AG09319 (cell line): ENCODE data around the gene IFITM10.

Experiments used
- DNase-seq: peaks from one replicate; pipeline ENCODE4 v3.0.0-alpha.2; 2010; ENCODE audit warnings: low read depth; ENCODE audit errors: extremely low read depth
- TF ChIP-seq, protein P1 (sequence below): IDR thresholded peaks from 2 replicates; pipeline ENCODE4 v1.5.1; 2011; ENCODE audit warnings: low read depth, mild to moderate bottlenecking, inconsistent platforms, low read length, moderate library complexity

Gene IFITM10

DNA sequence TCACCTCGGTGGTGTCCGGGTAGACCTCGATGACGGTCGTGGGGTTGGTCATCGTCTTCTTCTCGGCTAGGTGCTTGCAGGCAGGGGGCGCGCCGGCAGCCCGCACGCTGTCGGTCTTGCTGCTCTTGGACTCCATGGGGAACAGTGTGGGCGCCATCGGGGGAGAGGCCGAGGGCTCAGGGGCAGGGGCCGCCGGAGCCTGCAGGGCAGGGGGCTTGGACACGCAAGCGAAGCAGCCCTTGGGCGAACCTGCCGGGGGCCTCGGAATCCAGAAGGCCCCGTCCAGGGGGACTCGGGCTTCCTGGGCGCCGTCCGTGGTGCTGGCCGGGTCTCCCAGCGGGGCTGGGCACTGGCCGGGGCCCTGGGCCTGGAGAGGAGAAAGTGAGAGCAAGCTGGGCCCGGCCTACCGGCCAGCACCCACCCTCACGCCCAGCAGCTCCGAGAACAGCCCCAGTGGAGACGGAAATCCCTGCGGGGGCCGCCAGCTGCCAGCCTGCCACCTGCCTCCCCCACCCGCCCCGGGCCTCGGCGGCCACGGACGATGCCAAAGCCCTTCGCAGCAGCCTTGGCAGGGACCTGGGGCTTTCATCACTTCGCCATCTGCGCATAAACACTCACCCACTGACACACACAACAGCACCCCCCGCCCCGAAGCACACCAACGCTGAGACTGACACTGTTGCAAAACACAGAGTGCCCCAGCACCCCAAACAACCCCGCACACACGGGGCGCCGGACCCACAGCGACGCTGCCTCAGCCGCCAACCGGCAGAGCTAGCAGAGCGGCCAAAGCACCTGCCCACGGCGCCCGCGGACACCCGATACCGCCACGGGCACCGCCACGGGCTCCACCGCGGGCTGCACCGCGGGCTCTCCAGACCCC, 2.4 kb downstream of the IFITM10 start:
- DNase-seq, result no peak
- TF ChIP-seq, protein P1, sequence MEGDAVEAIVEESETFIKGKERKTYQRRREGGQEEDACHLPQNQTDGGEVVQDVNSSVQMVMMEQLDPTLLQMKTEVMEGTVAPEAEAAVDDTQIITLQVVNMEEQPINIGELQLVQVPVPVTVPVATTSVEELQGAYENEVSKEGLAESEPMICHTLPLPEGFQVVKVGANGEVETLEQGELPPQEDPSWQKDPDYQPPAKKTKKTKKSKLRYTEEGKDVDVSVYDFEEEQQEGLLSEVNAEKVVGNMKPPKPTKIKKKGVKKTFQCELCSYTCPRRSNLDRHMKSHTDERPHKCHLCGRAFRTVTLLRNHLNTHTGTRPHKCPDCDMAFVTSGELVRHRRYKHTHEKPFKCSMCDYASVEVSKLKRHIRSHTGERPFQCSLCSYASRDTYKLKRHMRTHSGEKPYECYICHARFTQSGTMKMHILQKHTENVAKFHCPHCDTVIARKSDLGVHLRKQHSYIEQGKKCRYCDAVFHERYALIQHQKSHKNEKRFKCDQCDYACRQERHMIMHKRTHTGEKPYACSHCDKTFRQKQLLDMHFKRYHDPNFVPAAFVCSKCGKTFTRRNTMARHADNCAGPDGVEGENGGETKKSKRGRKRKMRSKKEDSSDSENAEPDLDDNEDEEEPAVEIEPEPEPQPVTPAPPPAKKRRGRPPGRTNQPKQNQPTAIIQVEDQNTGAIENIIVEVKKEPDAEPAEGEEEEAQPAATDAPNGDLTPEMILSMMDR, result no peak

DNA sequence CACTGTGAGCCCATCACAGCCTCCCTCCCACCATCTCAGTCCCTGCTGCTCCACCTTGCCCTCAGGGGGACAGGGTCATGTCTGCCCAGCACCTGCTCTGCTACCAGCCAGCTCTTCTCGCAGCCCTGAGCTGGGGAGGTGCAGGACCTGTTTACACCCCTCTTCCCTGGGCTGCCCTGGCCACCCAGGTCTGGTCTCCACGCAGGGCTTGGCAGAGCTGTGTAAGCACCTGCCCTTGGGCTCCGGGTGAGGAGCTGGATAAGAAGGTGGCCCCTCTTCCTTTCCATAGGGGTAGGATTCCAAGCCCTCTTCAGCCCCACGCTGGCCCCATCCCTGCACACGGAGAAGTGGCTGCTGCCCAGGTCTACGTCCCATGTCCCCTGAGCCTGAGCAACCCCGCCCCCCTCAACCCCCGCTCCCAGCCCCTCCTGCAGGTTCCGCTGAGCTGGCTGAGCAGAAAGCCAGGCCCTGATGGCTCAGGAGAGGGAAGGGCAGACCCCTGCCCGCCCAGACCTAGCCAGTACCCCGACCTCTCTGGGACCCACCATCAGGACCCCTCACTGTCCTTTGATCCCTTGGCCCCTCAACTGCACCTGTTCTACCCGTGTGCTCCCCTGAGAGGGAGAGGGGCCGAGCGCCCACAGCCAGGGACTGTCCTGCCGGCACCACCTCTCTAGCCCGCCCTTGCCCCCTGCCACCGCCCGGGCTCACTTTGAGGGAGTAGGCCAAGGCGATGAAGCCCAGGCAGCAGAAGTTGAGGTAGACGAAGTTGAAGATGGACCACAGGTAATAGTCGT, 3.2 kb downstream of the IFITM10 start:
- no peak for DNase-seq
- TF ChIP-seq, protein P1, result no peak

DNA sequence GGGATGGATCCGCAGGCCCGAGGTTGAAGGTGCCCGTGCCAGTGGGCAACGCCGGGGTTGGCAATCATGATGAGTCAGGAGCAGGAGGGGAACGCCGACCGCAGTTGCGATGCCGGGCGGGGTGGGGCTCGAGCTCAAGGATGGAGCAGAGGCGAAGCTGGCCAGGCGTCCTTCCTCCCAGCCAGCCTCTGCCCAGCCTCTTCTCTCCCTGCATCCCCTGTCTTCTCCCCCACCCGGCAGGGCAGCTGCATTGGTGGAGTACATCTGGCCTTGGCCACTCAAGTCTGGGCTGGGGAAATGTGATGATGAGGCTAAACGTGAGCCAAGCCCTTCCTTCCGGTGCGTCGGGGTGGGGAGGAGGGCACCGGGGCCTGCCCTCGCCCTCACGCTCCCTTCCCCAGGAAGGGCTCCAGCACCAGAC, 3.9 kb downstream of the IFITM10 start:
- TF ChIP-seq, protein P1, result no peak
- DNase-seq, result no peak

DNA sequence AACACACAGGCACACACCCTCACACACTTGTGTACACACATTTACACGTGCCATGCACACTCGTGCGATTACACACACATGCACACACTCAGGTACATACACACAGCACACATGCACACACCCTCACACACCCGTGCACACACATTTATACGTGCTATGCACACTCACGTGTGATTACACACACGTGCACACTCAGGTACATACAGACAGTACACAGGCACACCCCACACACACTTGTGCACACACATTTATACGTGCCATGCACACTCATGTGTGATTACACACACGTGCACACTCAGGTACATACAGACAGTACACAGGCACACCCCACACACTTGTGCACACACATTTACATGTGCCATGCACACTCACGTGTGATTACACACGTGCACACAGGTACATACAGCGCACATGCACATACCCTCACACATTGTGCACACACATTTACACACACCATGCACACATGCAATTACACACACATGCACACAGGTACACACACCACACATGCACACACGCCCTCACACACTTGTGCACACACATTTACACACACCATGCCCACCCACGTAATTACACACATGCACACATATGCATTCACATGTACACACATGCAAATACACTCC, 4.6 kb downstream of the IFITM10 start:
- TF ChIP-seq, protein P1, result no peak

DNA sequence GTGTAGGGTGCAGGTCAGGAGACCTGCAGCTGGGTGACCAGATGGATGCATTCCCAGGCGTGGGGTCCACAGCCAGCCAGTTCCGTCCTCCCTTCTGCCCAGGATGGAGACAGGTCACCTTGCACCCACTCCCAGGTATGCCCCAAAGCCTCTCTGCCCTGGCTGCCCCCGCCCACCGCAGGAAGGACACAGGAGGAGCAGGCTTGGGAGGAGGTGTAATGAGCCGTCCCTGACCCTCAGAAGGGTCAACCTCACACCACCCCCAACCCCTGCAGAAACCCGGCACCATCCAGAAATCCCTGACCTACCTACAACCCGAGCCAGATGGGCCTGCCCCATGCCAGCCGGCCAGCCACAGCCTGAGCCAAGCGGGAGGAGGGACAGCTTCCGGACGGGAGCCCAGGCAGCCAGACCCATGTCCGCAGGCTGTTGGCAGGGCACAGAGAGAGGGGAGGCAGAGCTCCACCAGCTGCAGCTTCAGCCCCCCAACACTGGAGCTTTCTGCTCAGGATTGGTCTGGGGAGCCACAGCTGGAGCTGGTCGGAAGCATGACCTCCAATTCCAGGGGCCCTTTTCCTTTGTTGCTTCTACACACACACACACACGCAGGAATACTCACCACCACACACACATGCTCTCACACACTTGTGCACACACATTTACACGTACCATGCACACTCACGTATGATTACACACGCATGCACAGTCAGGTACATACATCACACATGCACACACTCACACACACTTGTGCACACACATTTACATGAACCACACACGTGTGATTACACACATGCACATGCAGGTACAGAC, 5.3 kb downstream of the IFITM10 start:
- TF ChIP-seq, protein P1, result no peak
- DNase-seq, result no peak

More for the DNA sequence above, 4.6 kb downstream of the IFITM10 start:
- no peak for DNase-seq

DNA sequence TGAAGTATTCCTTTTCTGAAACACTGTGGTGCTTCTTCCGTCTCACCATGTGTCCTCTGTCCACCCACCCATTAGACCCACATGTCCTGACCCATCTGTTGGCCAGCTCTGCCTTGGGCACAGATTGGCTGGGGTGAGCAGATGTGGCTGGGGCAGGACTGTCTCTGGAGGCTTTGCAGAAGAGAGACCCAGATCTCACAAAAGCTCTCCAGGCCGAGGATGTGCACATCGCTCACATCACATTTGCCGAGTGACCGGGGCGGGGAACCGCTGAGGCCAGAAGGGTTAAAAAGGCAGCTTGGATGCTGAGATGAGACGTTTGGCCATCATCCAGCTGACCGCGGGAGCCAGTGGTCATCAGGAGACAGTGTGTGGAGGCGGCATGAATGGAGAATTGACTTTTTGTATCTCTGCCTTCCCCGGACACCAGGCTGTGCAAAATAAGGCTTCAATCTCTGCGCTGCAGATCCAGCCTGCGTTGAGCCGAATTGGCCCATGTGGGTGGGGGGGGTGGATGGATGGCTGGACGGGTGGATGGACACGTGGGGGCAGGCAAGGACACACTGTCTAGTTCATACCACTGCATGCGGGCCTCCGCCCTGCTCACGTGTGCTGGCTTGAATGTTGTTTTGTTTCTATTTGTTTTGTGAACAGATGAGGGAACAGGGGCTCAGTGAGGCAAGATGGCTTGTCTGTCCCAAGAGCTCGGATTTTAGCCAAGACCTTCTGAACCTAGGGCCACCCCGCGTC, 6.1 kb downstream of the IFITM10 start:
- no peak for DNase-seq
- TF ChIP-seq, protein P1, result no peak
